Measurements from ENCODE around the gene KBTBD13.

DNA sequence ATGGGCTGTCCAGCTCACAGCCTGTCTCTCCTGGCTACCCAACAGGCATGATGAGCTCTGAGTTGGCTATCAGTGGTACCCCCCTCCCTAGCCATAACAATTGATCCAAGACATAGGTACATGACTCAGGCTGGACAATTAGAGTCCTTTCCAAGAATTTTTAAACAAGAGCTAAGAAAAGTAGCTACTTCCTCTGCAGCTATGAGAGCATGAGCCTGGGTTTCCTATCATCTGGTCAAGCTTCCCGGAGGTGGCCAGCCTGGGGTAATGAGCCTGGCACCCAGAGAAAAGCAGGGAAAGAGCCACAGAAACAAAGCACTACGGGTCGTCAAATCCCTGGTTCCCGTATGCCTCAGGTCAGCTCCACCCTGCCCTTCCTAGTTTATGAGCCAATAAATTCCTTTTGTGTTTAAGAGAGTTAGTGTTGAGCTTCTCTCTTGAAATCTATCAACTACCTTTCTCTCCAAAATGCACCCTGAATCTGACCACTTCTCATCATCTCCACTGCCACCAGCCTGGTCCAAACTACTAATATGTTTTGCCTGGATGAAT, 33.7 kb upstream of the KBTBD13 start:
- no peak for TF ChIP-seq POLR2A (IDR thresholded peaks at IDR 0.05)
- no peak for TF ChIP-seq CTCF (IDR thresholded peaks at IDR 0.05)

All from testis (tissue), 2 donors.